ENCODE data around the gene GRB7.

The GRB7 gene

GRCh38 chr17:39775031-39775430 is 37.3 kb downstream of the GRB7 start:
- DNase-seq = no peak

GRCh38 chr17:39776252-39776651 is 38.5 kb downstream of the GRB7 start:
- no peak for DNase-seq

- DNase-seq = no peak
Observed at GRCh38 chr17:39777534-39778365, 40.0 kb downstream of the GRB7 start.

- no peak for DNase-seq
Observed at GRCh38 chr17:39781031-39781860, 43.5 kb downstream of the GRB7 start.

- no peak for DNase-seq
Observed at GRCh38 chr17:39781861-39782213, 44.1 kb downstream of the GRB7 start.

GRCh38 chr17:39782481-39782880 is 44.7 kb downstream of the GRB7 start:
- DNase-seq = no peak

GRCh38 chr17:39782980-39783379 is 45.2 kb downstream of the GRB7 start:
- no peak for DNase-seq

GRCh38 chr17:39787041-39787440 is 49.3 kb downstream of the GRB7 start:
- DNase-seq = no peak

- DNase-seq = no peak
Observed at GRCh38 chr17:39787743-39788484, 50.2 kb downstream of the GRB7 start.

GRCh38 chr17:39791111-39791992 is 53.6 kb downstream of the GRB7 start:
- no peak for DNase-seq

GRCh38 chr17:39792526-39793221 is 54.9 kb downstream of the GRB7 start:
- DNase-seq = no peak

- no peak for DNase-seq
Observed at GRCh38 chr17:39793301-39793872, 55.6 kb downstream of the GRB7 start.

GRCh38 chr17:39794249-39794970 is 56.7 kb downstream of the GRB7 start:
- DNase-seq = no peak
